GM12874 (cell line): Measurements from ENCODE around the gene MAGI2.

Experiments used
- CTCF ChIP-seq: IDR thresholded peaks from 2 replicates; pipeline ENCODE4 v1.5.1; 2011; ENCODE audit warnings: low read depth, mild to moderate bottlenecking, control low read depth, low read length, moderate library complexity; ENCODE audit not compliant: insufficient read depth

The MAGI2 gene

GRCh38 chr7:78702770-78703169, 750.7 kb downstream of the MAGI2 start:
- no peak for TF ChIP-seq CTCF

- TF ChIP-seq CTCF, result no peak
These were observed 757.6 kb downstream of the MAGI2 start for GRCh38 chr7:78695826-78696225.

- TF ChIP-seq CTCF, result no peak
These were observed 761.9 kb downstream of the MAGI2 start for GRCh38 chr7:78691584-78691983.

GRCh38 chr7:78690174-78690573, 763.3 kb downstream of the MAGI2 start:
- TF ChIP-seq CTCF, result no peak

GRCh38 chr7:78688376-78688775, 765.1 kb downstream of the MAGI2 start:
- no peak for TF ChIP-seq CTCF

GRCh38 chr7:78686189-78686588, 767.3 kb downstream of the MAGI2 start:
- no peak for TF ChIP-seq CTCF

GRCh38 chr7:78684201-78684600, 769.3 kb downstream of the MAGI2 start:
- no peak for TF ChIP-seq CTCF

GRCh38 chr7:78683566-78683965, 769.9 kb downstream of the MAGI2 start:
- no peak for TF ChIP-seq CTCF
